ENCODE data around the gene FXYD7. TPM values are rescaled to one million over a fixed set of nuclear protein-coding genes. Genes with fewer than 3 reads are reported as not detected.

FXYD7 gene
- total RNA-seq, 1 experiment from 2014 or later = 0.71 TPM

- TF ChIP-seq ZBTB33 (IDR thresholded peaks at IDR 0.05; ENCODE audit: extremely low read depth, insufficient replicate concordance, low read length) = no peak
These were observed 8.3 kb upstream of the FXYD7 start, which contains the start of gene LGI4 (continued) for GRCh38 chr19:35134601-35135242.

GRCh38 chr19:35135389-35135909 is 7.6 kb upstream of the FXYD7 start:
- Histone ChIP-seq H3K4me1 (ENCODE audit: control insufficient read depth in 1 of 2, insufficient read depth in 2 of 2, low read length in 2 of 2) (no peaks in the 10 kb centered on the region; a peak in 1 of 4 replicates), H3K9me3 (ENCODE audit: control insufficient read depth in 1 of 2, insufficient read depth in 1 of 2, low read depth in 1 of 2, low read length in 2 of 2) (no peaks in the 10 kb centered on the region), H3K9ac (ENCODE audit: low read length) (no peak overlapping the region), H3K4me2 (ENCODE audit: low read length) (no peak overlapping the region), H3K27me3 (ENCODE audit: insufficient read depth, low read length) (no peaks in the 10 kb centered on the region), H2AFZ (ENCODE audit: low read depth, low read length, poor library complexity, severe bottlenecking) (no peak overlapping the region), H4K20me1 (ENCODE audit: insufficient read depth) (no peaks in the 10 kb centered on the region), H3K27ac (ENCODE audit: low read depth, low read length) (no peak overlapping the region), H3K9me2 (ENCODE audit: insufficient read depth) (no peaks in the 10 kb centered on the region), H3K4me3 (replicated peaks in 1 of 2; ENCODE audit: low read depth in 1 of 2, low read length in 2 of 2) (no peak overlapping the region), H3K79me2 (ENCODE audit: insufficient read depth, low read length) (no peaks in the 10 kb centered on the region), H3K36me3 (ENCODE audit: control insufficient read depth in 1 of 2, insufficient read depth in 2 of 2, low read length in 2 of 2) (no peaks in the 10 kb centered on the region)
- ChIA-PET RAD21 (ENCODE audit: low non-redundant PET in 1 of 2, low total read pairs in 2 of 2, uncharacterized antibody in 2 of 2, unreplicated experiment in 2 of 2) (interaction anchor here in 1 of 2 experiments (0.6 kb wide), 1 partner anchor 68 kb away, joined by 3 read pairs; no protein-coding TSS in a partner anchor), POLR2A (no interaction called here), CTCF (interaction anchor here (0.7 to 4.1 kb wide), 8 partner anchors 9 to 91 kb away, joined by 3 to 28 read pairs (median 6); partner anchors contain the start of gene FXYD3)
- peak; percentile 97 for ATAC-seq
- peak; percentile 51 for DNase-seq (ENCODE audit: low read depth, low spot score)
- intact Hi-C loops (cut with micrococcal nuclease) = loop anchor here (1.0 to 10.0 kb wide), 2 partner anchors 68 to 161 kb away; no protein-coding TSS in a partner anchor
- no TSS peak for BruUV-seq (replicated peaks)
- TF ChIP-seq ZFX (IDR thresholded peaks at IDR 0.05) (no peak), RAD21 (IDR thresholded peaks at IDR 0.05; ENCODE audit: low read depth) (peak; percentile 84), SIN3A (IDR thresholded peaks at IDR 0.05; ENCODE audit: low read depth) (no peak), CTCF (IDR thresholded peaks at IDR 0.05 in 2 of 3, conservative IDR thresholded peaks at IDR 0.05 in 1 of 3; ENCODE audit: borderline replicate concordance in 1 of 3, insufficient read depth in 1 of 3, low read depth in 2 of 3, low read length in 2 of 3) (peak; percentile 83 to 88 (median 87)), TCF7L2 (IDR thresholded peaks at IDR 0.05; ENCODE audit: borderline replicate concordance, extremely low read depth, insufficient read depth, insufficient read length) (no peak), REST (IDR thresholded peaks at IDR 0.05; ENCODE audit: low read depth) (no peak), CEBPB (IDR thresholded peaks at IDR 0.05; ENCODE audit: low read depth) (no peak), SP1 (IDR thresholded peaks at IDR 0.05; ENCODE audit: low read depth) (no peak), POLR2AphosphoS5 (IDR thresholded peaks at IDR 0.05; ENCODE audit: low read depth, low read length) (no peak)

Measured in HCT116 (cell line).